NCI-H345 (cell line): Measurements from ENCODE around the gene DNM1.
"Not testable (repeated sequence)": the region's sequence is repeated elsewhere in the genome, so short reads cannot be mapped to it uniquely, and the experiment has no call there.

Source experiments
- DNase-seq: peaks from one replicate; lab custom pipeline; 2025; lab: John Stamatoyannopoulos, UW

DNM1 gene

DNA sequence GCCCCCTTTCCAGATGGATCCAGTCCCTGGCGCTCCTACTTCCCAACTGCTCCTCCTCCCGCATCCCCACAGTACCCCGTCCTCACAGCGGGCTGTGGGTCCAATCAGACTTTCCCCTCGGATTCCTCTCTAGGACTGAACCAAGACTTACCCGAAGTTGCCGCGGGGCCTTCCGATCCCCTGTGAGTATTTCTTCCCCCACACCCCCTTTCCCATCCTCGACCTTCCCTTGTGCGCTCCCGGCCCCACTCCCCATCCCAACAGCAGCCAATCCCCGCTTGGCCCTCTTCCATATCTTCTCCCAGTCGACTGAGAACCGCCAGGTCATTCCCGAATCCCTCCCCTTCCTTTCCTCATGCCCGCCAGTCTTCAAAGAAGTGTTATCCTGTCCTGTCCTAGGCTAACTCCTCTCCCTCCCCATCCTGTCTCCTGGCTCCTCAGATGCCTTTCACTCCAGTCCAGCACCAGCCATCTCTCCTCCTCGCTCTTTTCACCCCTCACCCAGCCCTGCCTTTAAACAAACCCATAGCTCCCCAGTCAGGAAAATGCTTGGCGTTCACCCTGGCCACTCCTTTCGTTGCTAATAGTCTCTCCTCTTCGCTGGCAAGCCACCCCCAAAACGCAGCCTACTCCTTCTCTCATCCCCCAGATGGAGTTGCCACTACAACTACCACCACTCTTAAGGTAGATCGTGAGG is 73.5 kb downstream of the DNM1 start:
- DNase-seq = peak; percentile 35

DNA sequence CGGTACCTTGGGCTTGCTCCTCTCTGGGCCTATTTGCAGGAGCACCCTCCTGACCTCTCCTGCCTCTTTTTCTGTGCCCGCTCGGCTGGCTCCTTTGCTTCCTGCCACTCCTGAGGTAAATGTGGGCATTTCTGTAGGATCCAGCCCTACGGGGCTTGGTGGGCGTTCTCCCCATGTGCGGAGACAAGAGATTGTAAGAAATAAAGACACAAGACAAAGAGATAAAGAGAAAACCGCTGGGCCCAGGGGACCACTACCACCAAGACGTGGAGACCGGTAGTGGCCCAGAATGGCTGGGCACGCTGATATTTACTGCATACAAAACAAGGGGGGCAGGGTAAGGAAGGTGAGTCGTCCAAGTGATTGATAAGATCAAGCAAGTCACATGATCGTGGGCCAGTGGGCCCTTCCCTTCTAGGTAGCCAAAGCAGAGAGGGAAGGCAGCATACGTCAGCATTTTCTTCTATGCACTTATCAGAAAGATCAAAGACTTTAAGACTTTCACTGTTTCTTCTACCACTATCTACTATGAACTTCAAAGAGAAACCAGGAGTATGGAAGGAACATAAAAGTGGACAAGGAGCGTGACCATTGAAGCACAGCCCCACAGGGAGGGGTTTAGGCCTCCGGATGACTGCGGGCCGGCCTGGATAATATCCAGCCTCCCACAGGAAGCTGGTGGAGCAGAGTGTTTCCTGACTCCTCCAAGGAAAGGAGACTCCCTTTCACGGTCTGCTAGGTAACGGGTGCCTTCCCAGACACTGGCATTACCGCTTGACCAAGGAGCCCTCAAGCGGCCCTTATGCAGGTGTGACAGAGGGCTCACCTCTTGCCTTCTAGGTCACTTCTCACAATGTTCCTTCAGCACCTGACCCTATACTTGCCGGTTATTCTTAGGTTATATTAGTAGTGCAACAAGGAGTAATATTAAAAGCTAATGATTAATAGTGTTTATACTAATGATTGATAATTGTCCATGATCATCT is 76.2 kb downstream of the DNM1 start:
- not testable (repeated sequence) for DNase-seq

DNA sequence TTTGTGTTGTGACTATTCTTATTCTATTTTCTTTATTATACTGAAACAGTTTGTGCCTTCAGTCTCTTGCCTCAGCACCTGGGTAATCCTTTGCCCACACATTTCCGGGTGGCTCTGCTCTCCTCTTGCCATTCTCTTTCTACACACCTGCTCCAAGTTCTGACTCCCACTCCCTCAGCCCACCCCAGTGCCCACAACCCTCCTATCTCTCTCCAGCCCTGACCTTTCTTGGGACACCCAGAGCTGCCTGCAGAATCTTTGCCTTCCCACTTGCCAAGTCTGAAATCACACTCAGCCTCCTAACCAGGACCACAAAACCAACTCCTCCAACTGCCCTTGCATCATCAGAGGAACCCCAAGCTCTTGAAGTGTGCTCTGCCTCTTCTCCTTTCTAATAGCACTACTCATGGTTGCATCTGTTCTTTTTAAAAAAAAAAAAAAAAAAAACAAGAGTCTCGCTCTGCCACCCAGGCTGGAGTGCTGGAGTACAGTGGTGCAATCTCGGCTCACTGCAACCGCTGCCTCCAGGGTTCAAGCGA is 77.0 kb downstream of the DNM1 start:
- DNase-seq = no peak

DNA sequence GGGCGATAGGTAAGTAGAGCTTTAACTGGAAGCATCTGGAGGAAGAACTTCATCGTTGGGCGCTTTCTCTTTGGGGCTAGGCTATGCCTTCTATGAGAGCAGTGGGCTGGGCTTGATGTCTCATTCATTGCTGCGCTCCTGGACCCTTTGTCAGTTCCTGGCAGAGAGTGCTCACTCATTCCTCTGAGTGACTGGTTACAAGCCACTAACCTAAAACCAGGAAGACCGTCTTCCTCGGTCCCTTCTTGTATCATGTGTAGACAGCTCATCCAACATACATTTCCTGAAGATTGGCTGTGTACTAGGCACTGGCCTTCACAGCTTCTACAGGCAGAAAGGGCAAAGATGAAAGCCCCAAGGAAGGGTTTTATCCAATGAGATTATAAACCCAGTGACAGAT is 79.3 kb downstream of the DNM1 start:
- DNase-seq = no peak

DNA sequence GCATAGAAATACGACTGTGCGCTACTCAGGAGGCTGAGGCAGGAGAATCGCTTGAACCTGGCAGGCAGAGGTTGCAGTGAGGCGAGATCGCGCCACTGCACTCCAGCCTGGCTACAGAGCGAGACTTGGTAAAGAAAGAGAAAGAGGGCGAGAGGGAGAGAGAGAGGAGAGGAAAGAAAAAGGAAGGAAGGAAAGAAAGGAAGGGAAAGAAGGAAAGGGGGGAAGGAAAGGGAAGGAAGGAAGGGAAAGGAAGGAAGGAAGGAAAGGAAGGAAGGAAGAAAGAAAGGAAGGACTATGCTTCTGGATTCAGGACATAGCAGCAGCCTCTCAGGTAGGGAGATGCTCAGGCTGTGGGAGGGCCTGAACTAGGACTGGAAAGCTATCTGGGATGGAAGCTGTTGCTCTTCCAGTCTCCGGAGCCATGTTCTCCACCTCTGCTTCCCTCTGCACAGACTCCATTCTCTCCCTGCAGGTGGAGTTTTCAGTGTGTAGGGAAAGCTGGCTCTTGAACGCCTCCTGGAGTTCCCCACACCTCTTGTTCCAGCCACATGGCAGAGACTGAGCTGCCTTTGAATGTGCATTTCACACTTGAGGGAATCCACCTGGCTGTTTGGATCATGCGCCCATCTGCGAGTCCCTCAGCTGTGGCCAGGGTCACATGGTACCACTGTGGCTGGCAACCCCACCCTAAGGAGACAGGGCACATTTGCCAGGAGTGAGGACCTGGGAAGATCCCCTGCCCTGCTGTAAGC is 82.0 kb downstream of the DNM1 start:
- no peak for DNase-seq

DNA sequence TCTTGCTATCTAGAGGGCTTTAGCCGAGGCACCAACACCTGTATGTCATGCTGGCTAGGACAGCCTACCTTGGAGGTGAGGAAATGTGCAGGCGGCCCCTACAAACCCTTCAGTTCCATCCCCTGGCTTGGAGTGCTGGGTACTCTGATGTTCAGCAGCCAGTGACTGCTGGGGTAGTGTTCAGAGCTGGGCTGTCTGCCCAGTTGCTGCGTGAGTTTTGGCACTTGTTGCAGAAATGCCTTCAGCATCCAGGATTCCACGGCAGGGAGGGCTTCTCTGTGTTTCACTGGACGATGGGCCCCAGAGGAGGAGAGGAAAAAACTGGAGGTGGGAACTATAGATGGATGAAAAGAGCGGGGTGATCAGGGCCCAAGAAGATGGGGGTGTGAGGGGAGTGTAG is 83.3 kb downstream of the DNM1 start:
- no peak for DNase-seq

DNA sequence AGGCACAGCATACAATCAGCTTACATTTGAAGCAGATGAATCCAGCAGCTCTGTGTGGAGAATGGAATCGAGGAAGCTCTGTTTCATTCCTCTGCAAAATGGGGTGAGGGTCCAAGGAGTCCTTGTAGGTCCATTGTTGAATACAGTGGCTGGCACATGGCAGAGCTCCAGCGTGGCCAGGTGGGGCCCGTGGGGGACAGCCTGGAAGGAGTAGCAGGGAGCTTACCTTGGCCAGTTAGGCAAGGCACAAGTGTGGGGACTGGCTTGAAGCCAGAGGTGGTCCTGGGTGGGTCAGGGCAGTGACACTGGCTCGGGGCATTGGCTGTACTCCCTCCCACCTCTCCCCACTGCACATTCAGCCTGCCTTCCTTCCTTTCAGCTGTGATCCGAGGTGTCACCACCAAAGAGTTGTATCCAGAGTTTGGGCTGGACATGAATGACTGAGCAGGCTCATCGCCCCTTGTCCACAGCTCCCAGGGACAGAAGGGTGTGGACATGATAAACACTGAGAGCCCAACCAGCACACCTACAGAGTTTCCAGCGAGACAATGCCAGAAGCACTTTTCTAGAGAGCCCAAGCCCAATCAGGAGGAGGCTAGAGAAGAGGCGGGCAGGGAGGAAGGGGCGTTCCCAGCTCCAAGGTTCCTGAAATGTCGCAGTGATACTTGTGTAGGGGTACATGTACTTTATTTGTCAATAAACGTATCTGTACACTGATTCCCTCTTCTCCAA is 85.3 kb downstream of the DNM1 start:
- no peak for DNase-seq

DNA sequence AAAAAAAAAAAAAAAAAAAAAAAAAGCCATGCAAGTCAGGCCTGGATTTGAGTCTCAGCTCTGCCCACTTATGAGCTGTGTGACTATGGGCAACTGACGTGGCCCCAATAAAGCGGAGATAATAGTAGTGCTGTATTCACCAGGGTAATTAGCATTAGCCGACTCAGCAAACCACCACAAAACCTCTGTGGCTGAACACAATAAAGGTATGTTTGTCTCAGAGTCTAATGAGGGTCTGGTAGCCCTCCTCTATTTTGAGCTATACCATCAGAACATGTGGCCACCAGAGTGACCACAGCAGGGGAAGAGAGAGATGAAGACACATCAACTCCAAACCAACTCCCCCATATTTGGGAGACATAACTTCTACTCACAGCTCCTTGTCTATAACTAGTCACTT is 88.8 kb downstream of the DNM1 start:
- DNase-seq = no peak

DNA sequence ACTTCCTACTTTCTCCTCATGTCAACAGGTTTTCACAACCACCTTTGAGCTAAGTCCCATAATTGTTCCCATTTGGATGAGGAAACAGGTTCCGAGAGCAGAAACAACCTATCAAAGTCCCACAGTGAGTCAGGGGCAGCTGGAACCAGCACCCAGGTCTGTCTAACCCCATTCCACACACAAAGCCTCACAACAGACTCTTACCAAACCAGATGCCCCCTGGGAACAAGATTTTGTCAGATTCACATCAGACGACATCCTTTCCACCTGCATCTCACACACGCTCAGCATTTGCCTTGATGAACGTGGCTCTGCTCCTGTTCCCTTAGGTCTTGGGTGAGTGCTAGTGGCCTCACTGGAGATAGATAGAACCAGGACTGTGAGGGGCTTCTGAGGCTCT is 89.9 kb downstream of the DNM1 start:
- DNase-seq = no peak

DNA sequence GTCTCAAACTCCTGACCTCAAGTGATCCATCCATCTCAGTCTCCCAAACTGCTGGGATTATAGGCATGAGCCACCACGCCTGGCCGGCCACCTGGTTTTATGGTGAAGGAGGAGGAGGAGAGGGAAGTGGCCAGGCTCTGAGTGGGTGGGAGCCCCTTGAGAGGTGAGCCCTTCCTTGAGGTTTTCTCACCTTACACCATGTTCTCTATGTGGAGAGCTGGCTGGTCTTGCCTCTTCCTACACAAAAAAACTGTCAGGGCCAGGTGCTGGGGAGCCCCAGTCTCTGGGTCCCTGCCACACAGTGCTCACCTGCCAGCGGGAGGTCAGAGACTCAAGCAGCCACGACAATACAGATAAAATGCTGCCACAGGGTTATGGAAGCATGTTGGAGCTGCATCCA is 91.0 kb downstream of the DNM1 start:
- no peak for DNase-seq

DNA sequence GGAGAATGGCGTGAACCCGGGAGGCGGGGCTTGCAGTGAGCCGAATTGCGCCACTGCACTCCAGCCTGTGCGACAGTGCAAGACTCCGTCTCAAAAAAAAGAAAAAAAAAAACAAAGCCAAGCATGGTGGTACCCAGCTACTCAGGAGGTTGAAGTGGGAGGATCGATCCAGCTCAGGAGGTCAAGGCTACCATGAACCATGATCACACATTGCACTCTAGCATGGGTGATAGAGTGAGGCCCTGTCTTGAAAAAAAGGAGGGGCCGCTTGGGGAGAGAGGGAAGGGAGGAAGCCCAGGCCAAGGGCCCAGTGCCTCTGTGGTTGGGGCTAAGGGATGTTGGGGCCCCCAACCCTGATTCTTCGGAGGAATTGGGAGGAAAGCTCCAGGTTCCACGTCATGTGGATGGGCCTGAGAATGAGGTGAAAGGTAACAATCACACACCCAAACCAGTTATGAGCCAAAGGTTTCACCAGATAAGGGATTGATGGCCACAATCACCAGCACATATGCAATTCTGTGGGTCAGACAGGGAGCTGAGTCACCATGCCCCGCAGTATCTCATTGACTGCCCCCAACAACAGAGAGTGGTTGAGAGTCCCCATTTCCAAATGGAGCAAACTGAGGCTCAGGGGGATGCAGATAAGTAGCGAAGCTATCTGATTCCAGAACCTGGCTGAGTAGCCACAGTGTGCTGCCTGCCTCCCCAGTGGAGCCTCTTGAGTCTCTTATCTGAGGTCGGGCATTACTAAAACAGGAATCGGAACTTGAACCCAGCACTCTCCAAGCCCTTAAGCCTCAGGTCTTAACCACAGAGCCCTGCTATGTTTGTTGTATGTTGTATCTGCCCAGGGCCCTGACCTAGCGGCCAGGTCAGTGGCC is 93.4 kb downstream of the DNM1 start:
- DNase-seq = no peak

DNA sequence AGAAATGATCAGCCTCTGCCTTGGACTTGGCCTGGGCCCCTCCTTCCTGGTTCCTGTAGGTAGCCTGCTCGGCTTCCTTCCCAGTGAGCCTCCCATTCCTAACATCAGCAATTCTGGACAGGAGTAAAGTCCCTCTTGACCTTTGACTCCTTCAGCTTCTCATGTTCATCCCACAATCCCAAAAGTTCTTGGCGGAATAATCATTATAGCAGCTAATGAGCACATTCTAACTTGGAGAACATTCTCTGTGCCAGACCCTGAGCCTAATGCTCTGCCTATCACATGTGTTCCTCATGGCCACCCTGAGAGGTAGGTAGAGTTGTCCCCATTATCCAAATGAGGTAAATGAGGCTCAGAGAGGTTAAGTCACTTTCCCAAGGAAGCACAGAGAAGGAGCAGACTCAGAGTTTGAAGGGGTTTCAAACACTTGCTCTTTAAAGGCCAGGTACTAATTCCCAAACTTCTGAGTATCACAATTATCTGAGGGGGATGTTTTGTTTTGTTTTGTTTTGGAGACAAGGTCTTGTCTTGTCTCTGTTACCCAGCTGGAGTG is 94.1 kb downstream of the DNM1 start:
- DNase-seq = no peak

DNA sequence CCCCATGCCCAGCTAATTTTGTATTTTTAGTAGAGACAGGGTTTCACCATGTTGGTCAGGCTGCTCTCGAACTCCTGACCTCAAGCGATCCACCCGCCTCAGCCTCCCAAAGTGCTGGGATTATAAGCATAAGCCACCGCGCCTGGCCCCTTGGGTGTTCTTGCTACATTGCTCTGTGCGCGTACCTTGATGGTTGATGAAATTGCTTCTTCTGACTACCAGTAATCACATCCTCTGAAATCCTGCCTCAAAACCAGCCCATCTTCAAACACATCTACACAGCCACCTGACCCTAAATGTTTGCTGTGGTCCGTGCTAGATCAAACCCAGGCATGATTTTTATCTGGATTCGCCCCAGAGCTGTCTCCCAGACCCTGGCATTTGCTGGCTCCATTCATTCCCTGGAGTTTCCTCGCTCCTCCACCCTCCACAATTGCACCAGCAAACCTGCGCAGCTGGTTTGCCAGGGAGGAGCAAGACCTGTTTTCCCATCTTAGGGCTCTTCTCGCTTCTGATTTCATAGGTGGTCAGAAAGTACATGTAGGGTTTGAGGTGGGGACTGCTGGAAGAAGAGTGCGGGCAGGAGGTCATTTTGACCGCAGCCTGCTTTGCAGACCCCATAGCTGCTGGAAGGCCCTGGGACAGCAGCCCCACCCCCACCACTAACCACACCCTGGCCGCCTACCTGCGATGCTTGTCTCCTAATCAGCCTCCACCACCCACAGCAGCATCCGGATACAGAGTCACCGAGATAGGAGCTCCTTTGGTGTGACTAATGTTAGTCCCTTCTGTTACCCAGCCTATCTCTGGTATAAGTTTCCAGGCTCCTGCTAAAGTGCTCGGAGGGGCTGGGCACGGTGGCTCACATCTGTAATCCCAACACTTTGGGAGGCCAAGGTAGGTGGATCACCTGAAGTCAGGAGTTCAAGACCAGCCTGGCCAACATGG is 95.6 kb downstream of the DNM1 start:
- DNase-seq = no peak

DNA sequence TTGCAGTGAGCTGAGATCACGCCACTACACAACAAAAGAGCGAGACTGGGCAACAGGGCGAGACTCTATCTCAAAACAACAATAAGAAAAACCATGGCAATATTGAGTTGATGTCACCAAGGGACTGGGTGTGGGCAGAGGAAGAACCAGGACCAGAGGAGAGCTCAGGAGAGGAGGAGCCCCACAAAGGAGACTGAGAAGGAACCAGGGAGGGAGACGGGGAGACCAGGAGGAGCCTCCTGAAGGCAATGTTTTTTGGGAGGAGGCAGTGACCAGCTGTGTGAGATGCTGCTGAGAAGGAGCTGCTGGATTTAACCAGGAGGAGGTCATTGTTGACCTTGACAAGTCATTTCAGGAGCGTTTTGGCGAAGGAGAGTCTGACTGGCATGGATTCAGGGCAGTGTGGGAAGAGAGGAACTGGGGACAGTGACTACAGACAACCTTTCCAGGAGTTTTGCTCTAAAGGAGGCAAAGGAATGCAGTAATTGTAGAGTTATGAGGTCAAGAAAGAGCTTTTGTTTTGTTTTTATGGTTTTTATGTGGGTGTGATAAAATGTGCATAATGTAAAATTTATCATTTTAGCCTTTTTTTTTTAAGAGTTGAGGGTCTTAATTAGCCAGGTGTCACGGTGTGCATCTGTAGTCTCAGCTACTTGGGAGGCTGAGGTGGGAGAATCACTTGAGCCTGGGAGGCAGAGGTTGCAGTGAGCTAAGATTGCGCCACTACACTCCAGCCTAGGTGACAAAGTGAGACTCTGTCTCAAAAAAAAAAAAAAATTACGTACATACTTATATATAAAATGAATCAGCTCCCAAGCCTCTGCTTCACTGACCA is 101.2 kb downstream of the DNM1 start:
- no peak for DNase-seq
